Measurements from ENCODE around the gene ETFBKMT. TPM values are rescaled to one million over a fixed set of nuclear protein-coding genes. Genes with fewer than 3 reads are reported as not detected.

ETFBKMT gene
- polyA plus RNA-seq, 1 donor from 2014 or later, result 1.7 TPM

DNA sequence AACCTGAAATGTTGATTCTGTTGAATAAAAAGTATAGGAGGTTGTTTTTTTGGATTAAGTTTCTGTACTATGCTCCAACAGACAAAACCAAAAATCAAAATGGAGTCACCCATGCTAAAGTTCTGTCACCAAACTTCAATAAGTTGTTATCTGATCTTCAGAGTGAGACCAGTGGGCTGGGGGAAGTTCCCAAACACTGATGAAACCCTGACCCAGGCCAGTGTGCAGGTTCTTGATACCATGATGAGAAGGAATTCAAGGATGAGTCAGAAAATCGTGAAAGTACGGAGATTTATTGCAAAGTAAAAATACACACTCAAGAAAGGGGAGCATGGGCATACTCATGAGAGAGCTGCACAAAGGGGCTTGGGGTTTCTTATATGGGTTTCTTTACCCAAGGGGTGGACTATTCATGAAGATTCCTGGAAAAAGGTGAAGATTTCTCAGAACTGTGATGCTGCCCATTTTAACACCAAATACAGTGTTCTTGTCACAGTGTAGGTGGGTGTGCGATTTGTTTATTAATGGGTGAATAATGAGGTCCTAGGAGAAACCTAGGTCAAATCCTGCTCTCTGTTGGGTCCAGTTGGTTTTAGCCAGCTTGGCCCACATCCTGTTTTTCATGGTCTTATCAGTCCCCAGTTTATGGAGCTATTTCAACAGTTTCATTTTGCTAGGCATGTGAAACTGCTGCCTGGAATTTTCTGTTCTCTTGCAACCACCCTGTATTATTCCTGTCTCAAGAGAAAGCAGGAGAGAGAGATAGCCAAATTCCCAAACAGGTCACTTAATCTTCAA is 41.1 kb upstream of the ETFBKMT start:
- no peaks in the 10 kb centered on the region for H3K36me3 ChIP-seq (ENCODE audit: insufficient read depth, low read length)
- no peak overlapping the region for H2AFZ ChIP-seq (ENCODE audit: low read depth, low read length)
- no peaks in the 10 kb centered on the region for H3F3A ChIP-seq (ENCODE audit: insufficient read depth, low read length, poor library complexity, severe bottlenecking)
- no peak overlapping the region for H3K27ac ChIP-seq (ENCODE audit: low read length)
- no peaks in the 10 kb centered on the region for H3K9me2 ChIP-seq (ENCODE audit: insufficient read depth, low read length)
- no peak overlapping the region for H3K4me2 ChIP-seq (ENCODE audit: low read length)
- H3K27me3 ChIP-seq (ENCODE audit: insufficient read depth, low read depth, low read length), result no peaks in the 10 kb centered on the region
- no peak overlapping the region for H3K9ac ChIP-seq (ENCODE audit: low read length)
- H4K20me1 ChIP-seq (ENCODE audit: insufficient read depth), result no peaks in the 10 kb centered on the region
- H3K4me3 ChIP-seq (ENCODE audit: low read length), result no peak overlapping the region
- H3K79me2 ChIP-seq (replicated peaks; ENCODE audit: insufficient read depth, low read length), result no peaks in the 10 kb centered on the region
- TF ChIP-seq SMC3 (conservative IDR thresholded peaks at IDR 0.05; ENCODE audit: poor library complexity), result no peak
- TF ChIP-seq, protein P1, sequence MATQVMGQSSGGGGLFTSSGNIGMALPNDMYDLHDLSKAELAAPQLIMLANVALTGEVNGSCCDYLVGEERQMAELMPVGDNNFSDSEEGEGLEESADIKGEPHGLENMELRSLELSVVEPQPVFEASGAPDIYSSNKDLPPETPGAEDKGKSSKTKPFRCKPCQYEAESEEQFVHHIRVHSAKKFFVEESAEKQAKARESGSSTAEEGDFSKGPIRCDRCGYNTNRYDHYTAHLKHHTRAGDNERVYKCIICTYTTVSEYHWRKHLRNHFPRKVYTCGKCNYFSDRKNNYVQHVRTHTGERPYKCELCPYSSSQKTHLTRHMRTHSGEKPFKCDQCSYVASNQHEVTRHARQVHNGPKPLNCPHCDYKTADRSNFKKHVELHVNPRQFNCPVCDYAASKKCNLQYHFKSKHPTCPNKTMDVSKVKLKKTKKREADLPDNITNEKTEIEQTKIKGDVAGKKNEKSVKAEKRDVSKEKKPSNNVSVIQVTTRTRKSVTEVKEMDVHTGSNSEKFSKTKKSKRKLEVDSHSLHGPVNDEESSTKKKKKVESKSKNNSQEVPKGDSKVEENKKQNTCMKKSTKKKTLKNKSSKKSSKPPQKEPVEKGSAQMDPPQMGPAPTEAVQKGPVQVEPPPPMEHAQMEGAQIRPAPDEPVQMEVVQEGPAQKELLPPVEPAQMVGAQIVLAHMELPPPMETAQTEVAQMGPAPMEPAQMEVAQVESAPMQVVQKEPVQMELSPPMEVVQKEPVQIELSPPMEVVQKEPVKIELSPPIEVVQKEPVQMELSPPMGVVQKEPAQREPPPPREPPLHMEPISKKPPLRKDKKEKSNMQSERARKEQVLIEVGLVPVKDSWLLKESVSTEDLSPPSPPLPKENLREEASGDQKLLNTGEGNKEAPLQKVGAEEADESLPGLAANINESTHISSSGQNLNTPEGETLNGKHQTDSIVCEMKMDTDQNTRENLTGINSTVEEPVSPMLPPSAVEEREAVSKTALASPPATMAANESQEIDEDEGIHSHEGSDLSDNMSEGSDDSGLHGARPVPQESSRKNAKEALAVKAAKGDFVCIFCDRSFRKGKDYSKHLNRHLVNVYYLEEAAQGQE (IDR thresholded peaks at IDR 0.05; ENCODE audit: borderline replicate concordance), result no peak
- TF ChIP-seq TAF1 (IDR thresholded peaks at IDR 0.05; ENCODE audit: low read depth), result no peak
- no peak for TF ChIP-seq MXI1 (conservative IDR thresholded peaks at IDR 0.05; ENCODE audit: poor library complexity, severe bottlenecking)
- TF ChIP-seq POLR2AphosphoS5 (IDR thresholded peaks at IDR 0.05), result no peak
- TF ChIP-seq EZH2 (IDR thresholded peaks at IDR 0.05; ENCODE audit: borderline replicate concordance, insufficient read depth, low read length, poor library complexity, severe bottlenecking), result no peak
- no peaks in the 10 kb centered on the region for H3K9me3 ChIP-seq (ENCODE audit: low read length)

DNA sequence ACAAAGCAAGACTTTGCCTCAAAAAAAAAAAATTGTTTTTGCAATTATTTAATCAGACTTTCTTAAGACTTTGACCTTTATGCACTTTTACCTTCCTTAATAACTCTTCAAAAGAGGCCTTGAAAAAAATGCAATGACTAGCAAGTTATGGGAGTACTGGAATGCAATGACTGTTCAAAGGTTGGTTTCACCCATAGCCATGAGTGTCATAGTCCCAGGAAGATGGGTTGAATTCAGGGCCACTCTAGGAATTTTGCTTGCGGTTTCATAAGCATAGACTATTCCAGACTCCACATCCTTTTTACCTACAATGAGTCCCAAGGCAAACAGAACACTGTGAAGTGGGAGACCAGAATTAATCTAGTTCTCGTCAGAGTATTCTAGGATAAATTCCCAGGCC is 39.2 kb upstream of the ETFBKMT start:
- Histone ChIP-seq H3K9me3 (ENCODE audit: low read length) (no peaks in the 10 kb centered on the region), H3K79me2 (replicated peaks; ENCODE audit: insufficient read depth, low read length) (no peaks in the 10 kb centered on the region), H3K4me3 (ENCODE audit: low read length) (no peak overlapping the region), H3K4me2 (ENCODE audit: low read length) (no peak overlapping the region), H3K27ac (ENCODE audit: low read length) (no peak overlapping the region), H3F3A (ENCODE audit: insufficient read depth, low read length, poor library complexity, severe bottlenecking) (no peaks in the 10 kb centered on the region), H3K27me3 (ENCODE audit: insufficient read depth, low read depth, low read length) (no peaks in the 10 kb centered on the region), H3K9me2 (ENCODE audit: insufficient read depth, low read length) (no peaks in the 10 kb centered on the region), H3K36me3 (ENCODE audit: insufficient read depth, low read length) (no peaks in the 10 kb centered on the region), H4K20me1 (ENCODE audit: insufficient read depth) (no peaks in the 10 kb centered on the region), H2AFZ (ENCODE audit: low read depth, low read length) (no peak overlapping the region), H3K9ac (ENCODE audit: low read length) (no peak overlapping the region)
- TF ChIP-seq POLR2AphosphoS5 (IDR thresholded peaks at IDR 0.05) (no peak), EZH2 (IDR thresholded peaks at IDR 0.05; ENCODE audit: borderline replicate concordance, insufficient read depth, low read length, poor library complexity, severe bottlenecking) (no peak), SMC3 (conservative IDR thresholded peaks at IDR 0.05; ENCODE audit: poor library complexity) (no peak), MXI1 (conservative IDR thresholded peaks at IDR 0.05; ENCODE audit: poor library complexity, severe bottlenecking) (no peak), TAF1 (IDR thresholded peaks at IDR 0.05; ENCODE audit: low read depth) (no peak), EP300 (conservative IDR thresholded peaks at IDR 0.05; ENCODE audit: poor library complexity, severe bottlenecking) (no peak), RAD21 (conservative IDR thresholded peaks at IDR 0.05) (no peak)
- TF ChIP-seq, protein P1 (IDR thresholded peaks at IDR 0.05; ENCODE audit: borderline replicate concordance), result no peak
- TF ChIP-seq, protein P2, sequence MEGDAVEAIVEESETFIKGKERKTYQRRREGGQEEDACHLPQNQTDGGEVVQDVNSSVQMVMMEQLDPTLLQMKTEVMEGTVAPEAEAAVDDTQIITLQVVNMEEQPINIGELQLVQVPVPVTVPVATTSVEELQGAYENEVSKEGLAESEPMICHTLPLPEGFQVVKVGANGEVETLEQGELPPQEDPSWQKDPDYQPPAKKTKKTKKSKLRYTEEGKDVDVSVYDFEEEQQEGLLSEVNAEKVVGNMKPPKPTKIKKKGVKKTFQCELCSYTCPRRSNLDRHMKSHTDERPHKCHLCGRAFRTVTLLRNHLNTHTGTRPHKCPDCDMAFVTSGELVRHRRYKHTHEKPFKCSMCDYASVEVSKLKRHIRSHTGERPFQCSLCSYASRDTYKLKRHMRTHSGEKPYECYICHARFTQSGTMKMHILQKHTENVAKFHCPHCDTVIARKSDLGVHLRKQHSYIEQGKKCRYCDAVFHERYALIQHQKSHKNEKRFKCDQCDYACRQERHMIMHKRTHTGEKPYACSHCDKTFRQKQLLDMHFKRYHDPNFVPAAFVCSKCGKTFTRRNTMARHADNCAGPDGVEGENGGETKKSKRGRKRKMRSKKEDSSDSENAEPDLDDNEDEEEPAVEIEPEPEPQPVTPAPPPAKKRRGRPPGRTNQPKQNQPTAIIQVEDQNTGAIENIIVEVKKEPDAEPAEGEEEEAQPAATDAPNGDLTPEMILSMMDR (IDR thresholded peaks at IDR 0.05; ENCODE audit: poor library complexity, severe bottlenecking), result no peak

All from neural cell (in vitro differentiated cells).